ENCODE data around the gene PILRA. TPM values are rescaled to one million over a fixed set of nuclear protein-coding genes. Genes with fewer than 3 reads are reported as not detected.

The PILRA gene
- total RNA-seq, 4 donors from 2014 or later = 3.3 to 20.6 (median 6.7) TPM

GRCh38 chr7:100431286-100431735 is 58.0 kb downstream of the PILRA start:
- Histone ChIP-seq H3K4me1 (peaks cover 7 to 27% of the 10 kb centered on the region in 2 donors), H3K27me3 (no peaks in the 10 kb centered on the region), H3K36me3 (no peaks in the 10 kb centered on the region), H3K4me3 (peak overlapping the region in 1 of 2 donors; percentile 77), H3K27ac (peak overlapping the region in 1 of 2 donors; percentile 100), H3K9me3 (no peaks in the 10 kb centered on the region)
- intact Hi-C loops (cut with DNase I; ENCODE audit: low total_unique reads) = no loop called here
- TF ChIP-seq POLR2A (IDR thresholded peaks at IDR 0.05) = no peak
- TF ChIP-seq CTCF (IDR thresholded peaks at IDR 0.05) = no peak
- no peak for DNase-seq

GRCh38 chr7:100432053-100432452 is 58.8 kb downstream of the PILRA start:
- H3K4me1 ChIP-seq = peaks cover 7 to 27% of the 10 kb centered on the region in 2 donors
- no peaks in the 10 kb centered on the region for H3K27me3 ChIP-seq
- TF ChIP-seq POLR2A (IDR thresholded peaks at IDR 0.05) (no peak), CTCF (IDR thresholded peaks at IDR 0.05) (no peak)
- H3K27ac ChIP-seq = peak overlapping the region in 1 of 2 donors; percentile 31
- DNase-seq = no peak
- intact Hi-C loops (cut with DNase I; ENCODE audit: low total_unique reads) = no loop called here
- no peak overlapping the region for H3K4me3 ChIP-seq
- H3K9me3 ChIP-seq = no peaks in the 10 kb centered on the region
- H3K36me3 ChIP-seq = no peaks in the 10 kb centered on the region

GRCh38 chr7:100432621-100433275 is 59.5 kb downstream of the PILRA start:
- H3K4me3 ChIP-seq = no peak overlapping the region
- no peak for TF ChIP-seq POLR2A (IDR thresholded peaks at IDR 0.05)
- no peak for TF ChIP-seq CTCF (IDR thresholded peaks at IDR 0.05)
- peak overlapping the region in 1 of 2 donors; percentile 31 for H3K27ac ChIP-seq
- no peaks in the 10 kb centered on the region for H3K27me3 ChIP-seq
- H3K9me3 ChIP-seq = no peaks in the 10 kb centered on the region
- H3K36me3 ChIP-seq = no peaks in the 10 kb centered on the region
- no peak for DNase-seq
- intact Hi-C loops (cut with DNase I; ENCODE audit: low total_unique reads) = no loop called here
- peaks cover 7 to 26% of the 10 kb centered on the region in 2 donors for H3K4me1 ChIP-seq

GRCh38 chr7:100433276-100433591 is 59.9 kb downstream of the PILRA start:
- no peaks in the 10 kb centered on the region for H3K27me3 ChIP-seq

More at GRCh38 chr7:100433276-100433591, 59.9 kb downstream of the PILRA start:
- no peak for DNase-seq
- H3K36me3 ChIP-seq = no peaks in the 10 kb centered on the region
- H3K4me3 ChIP-seq = no peak overlapping the region
- no peaks in the 10 kb centered on the region for H3K9me3 ChIP-seq
- H3K27ac ChIP-seq = no peak overlapping the region
- intact Hi-C loops (cut with DNase I; ENCODE audit: low total_unique reads) = no loop called here
- H3K4me1 ChIP-seq = peaks cover 7 to 22% of the 10 kb centered on the region in 2 donors
- no peak for TF ChIP-seq CTCF (IDR thresholded peaks at IDR 0.05)
- TF ChIP-seq POLR2A (IDR thresholded peaks at IDR 0.05) = no peak

Data from uterus (tissue), 4 donors.